H9 (cell line): ENCODE data around the gene XRCC3. TPM values are rescaled to one million over a fixed set of nuclear protein-coding genes. Genes with fewer than 3 reads are reported as not detected.

Source experiments
- DNase-seq: peaks from one replicate; pipeline ENCODE4 v3.0.0-alpha.2; 2017
- H2AFZ ChIP-seq: one replicate; pipeline ENCODE4 v1.6.1; 2013; ENCODE audit warnings: mild to moderate bottlenecking, low read length, control low read depth, moderate library complexity
- H2AK5ac ChIP-seq: 2 replicates; pipeline ENCODE4 v1.6.1; 2013; ENCODE audit warnings: low read length, control low read depth, mixed read lengths; ENCODE audit not compliant: insufficient read length
- H2BK120ac ChIP-seq: one replicate; pipeline ENCODE4 v1.6.1; 2013; ENCODE audit warnings: low read depth, mild to moderate bottlenecking, low read length, control low read depth, inconsistent platforms; ENCODE audit not compliant: poor library complexity, severe bottlenecking
- H2BK12ac ChIP-seq: 2 replicates; pipeline ENCODE4 v1.6.1; 2013; ENCODE audit warnings: low read length, control low read depth, mixed read lengths, low read depth; ENCODE audit not compliant: insufficient read length
- H2BK15ac ChIP-seq: 2 replicates; pipeline ENCODE4 v1.6.1; 2013; ENCODE audit warnings: low read depth, low read length, control low read depth
- H2BK20ac ChIP-seq: one replicate; pipeline ENCODE4 v1.6.1; 2013; ENCODE audit warnings: low read depth, mild to moderate bottlenecking, low read length, control low read depth, inconsistent platforms; ENCODE audit not compliant: poor library complexity, severe bottlenecking
- H2BK5ac ChIP-seq: 2 replicates; pipeline ENCODE4 v1.6.1; 2013; ENCODE audit warnings: low read length, control low read depth, mixed read lengths; ENCODE audit not compliant: insufficient read length
- H3K14ac ChIP-seq: 2 replicates; pipeline ENCODE4 v1.6.1; 2013; ENCODE audit warnings: low read length, control low read depth; ENCODE audit not compliant: insufficient read depth
- H3K18ac ChIP-seq: 2 replicates; pipeline ENCODE4 v1.6.1; 2013; ENCODE audit warnings: low read depth, mild to moderate bottlenecking, mixed read lengths, low read length, control low read depth; ENCODE audit not compliant: insufficient read length
- H3K23ac ChIP-seq: 2 replicates; pipeline ENCODE4 v1.6.1; 2013; ENCODE audit warnings: low read length, control low read depth, mixed read lengths, low read depth; ENCODE audit not compliant: insufficient read length
- H3K23me2 ChIP-seq: 2 replicates; pipeline ENCODE4 v1.6.1; 2013; ENCODE audit warnings: low read depth, mild to moderate bottlenecking, mixed read lengths, low read length, control low read depth; ENCODE audit not compliant: insufficient read length, poor library complexity, severe bottlenecking
- H3K27ac ChIP-seq: 2 replicates; pipeline ENCODE4 v1.5.1; 2013; ENCODE audit warnings: low read length, control low read depth, mixed read lengths, low read depth; ENCODE audit not compliant: insufficient read length
- H3K27me3 ChIP-seq: 2 replicates; pipeline ENCODE4 v1.6.1; 2013; ENCODE audit warnings: low read length, control low read depth, inconsistent platforms; ENCODE audit not compliant: insufficient read depth
- H3K4ac ChIP-seq: 2 replicates; pipeline ENCODE4 v1.6.1; 2013; ENCODE audit warnings: low read depth, mild to moderate bottlenecking, control low read depth, inconsistent platforms, low read length, moderate library complexity
- H3K4me1 ChIP-seq: 2 replicates; pipeline ENCODE4 v1.6.1; 2013; ENCODE audit warnings: low read length, control low read depth, inconsistent platforms; ENCODE audit not compliant: insufficient read depth
- H3K4me2 ChIP-seq: 2 replicates; pipeline ENCODE4 v1.6.1; 2013; ENCODE audit warnings: low read length, control low read depth, mixed read lengths; ENCODE audit not compliant: insufficient read length, insufficient read depth
- H3K56ac ChIP-seq: 2 replicates; pipeline ENCODE4 v1.6.1; 2013; ENCODE audit warnings: low read depth, mild to moderate bottlenecking, mixed read lengths, low read length, control low read depth; ENCODE audit not compliant: insufficient read length
- H3K79me1 ChIP-seq: 2 replicates; pipeline ENCODE4 v1.6.1; 2013; ENCODE audit warnings: low read depth, mild to moderate bottlenecking, moderate library complexity, low read length, control low read depth, inconsistent platforms; ENCODE audit not compliant: insufficient read depth, poor library complexity, severe bottlenecking
- H3K79me2 ChIP-seq: 2 replicates; pipeline ENCODE4 v1.6.1; 2013; ENCODE audit warnings: low read length, control low read depth, inconsistent platforms; ENCODE audit not compliant: insufficient read depth
- H3K9ac ChIP-seq: 2 replicates; pipeline ENCODE4 v1.6.1; 2013; ENCODE audit warnings: low read length, control low read depth, mixed read lengths; ENCODE audit not compliant: insufficient read length; ENCODE audit errors: extremely low read depth
- H3K9me3 ChIP-seq: one replicate; pipeline ENCODE4 v1.6.1; 2013; ENCODE audit warnings: low read depth, low read length, inconsistent platforms; ENCODE audit not compliant: control insufficient read depth
- H3T11ph ChIP-seq: one replicate; pipeline ENCODE4 v1.6.1; 2013; ENCODE audit warnings: mild to moderate bottlenecking, low read length, control low read depth, inconsistent platforms
- H4K20me1 ChIP-seq: one replicate; pipeline ENCODE4 v1.6.1; 2013; ENCODE audit not compliant: control insufficient read depth, insufficient read length, insufficient read depth
- H4K5ac ChIP-seq: 2 replicates; pipeline ENCODE4 v1.6.1; 2013; ENCODE audit warnings: low read depth, mild to moderate bottlenecking, mixed read lengths, low read length, control low read depth; ENCODE audit not compliant: insufficient read length
- H4K8ac ChIP-seq: replicated peaks from 2 replicates; pipeline ENCODE4 v1.6.1; 2013; ENCODE audit warnings: low read length, control low read depth, mixed read lengths, low read depth; ENCODE audit not compliant: insufficient read length
- H4K91ac ChIP-seq: 2 replicates; pipeline ENCODE4 v1.6.1; 2013; ENCODE audit warnings: low read depth, mild to moderate bottlenecking, moderate library complexity, mixed read lengths, low read length, control low read depth; ENCODE audit not compliant: insufficient read length
- H3K27ac Mint-ChIP-seq, 3 experiments: 2 replicates in 2 of 3; 3 replicates in 1 of 3; pipeline ENCODE4 v1.8.0; 2020 to 2021; ENCODE audit warnings: mixed read lengths in 3 of 3, mild to moderate bottlenecking in 1 of 3, moderate library complexity in 1 of 3
- H3K27me3 Mint-ChIP-seq: 2 replicates; pipeline ENCODE4 v1.8.0; 2021; ENCODE audit warnings: low read depth, mild to moderate bottlenecking, moderate library complexity, mixed read lengths
- H3K36me3 Mint-ChIP-seq, 3 experiments: 2 replicates in 2 of 3; 3 replicates in 1 of 3; pipeline ENCODE4 v1.8.0; 2020 to 2021; ENCODE audit warnings: low read depth in 3 of 3, mixed read lengths in 3 of 3; ENCODE audit not compliant: insufficient read depth in 1 of 3
- H3K4me1 Mint-ChIP-seq, 2 experiments: 2 replicates each; pipeline ENCODE4 v1.8.0; 2020; ENCODE audit warnings: mixed read lengths in 2 of 2
- H3K4me3 Mint-ChIP-seq, 2 experiments: 2 replicates in 1 of 2; 3 replicates in 1 of 2; pipeline ENCODE4 v1.8.0; 2020 to 2021; ENCODE audit warnings: mild to moderate bottlenecking in 2 of 2, mixed read lengths in 2 of 2, moderate library complexity in 1 of 2
- H3K9me3 Mint-ChIP-seq, 2 experiments: 2 replicates in 1 of 2; 3 replicates in 1 of 2; pipeline ENCODE4 v1.8.0; 2020; ENCODE audit warnings: mild to moderate bottlenecking in 2 of 2, mixed read lengths in 2 of 2, moderate library complexity in 1 of 2
- CTCF ChIP-seq: fragments of 200-600 bp; sonication (generic); conservative IDR thresholded peaks from 3 replicates; pipeline ENCODE4 v1.8.0; 2021; ENCODE audit warnings: antibody characterized with exemption, mild to moderate bottlenecking
- WGBS: extraction: QIAGEN DNeasy Blood & Tissue Kit; methylation state at CpG from one replicate; pipeline ENCODE4 v1.1.7; 2013; ENCODE audit warnings: missing lambda C conversion rate, low lambda C conversion rate, mixed read lengths; ENCODE audit not compliant: insufficient read length; ENCODE audit errors: extremely low coverage; 5-methylcytosine and 5-hydroxymethylcytosine counted together
- total RNA-seq: library from RNA; stranded (reverse); gene quantifications from 2 replicates; pipeline ENCODE4 v1.2.1, GENCODE V29; 2021

The XRCC3 gene
- total RNA-seq, 1 experiment from 2014 or later = 45.3 TPM

DNA sequence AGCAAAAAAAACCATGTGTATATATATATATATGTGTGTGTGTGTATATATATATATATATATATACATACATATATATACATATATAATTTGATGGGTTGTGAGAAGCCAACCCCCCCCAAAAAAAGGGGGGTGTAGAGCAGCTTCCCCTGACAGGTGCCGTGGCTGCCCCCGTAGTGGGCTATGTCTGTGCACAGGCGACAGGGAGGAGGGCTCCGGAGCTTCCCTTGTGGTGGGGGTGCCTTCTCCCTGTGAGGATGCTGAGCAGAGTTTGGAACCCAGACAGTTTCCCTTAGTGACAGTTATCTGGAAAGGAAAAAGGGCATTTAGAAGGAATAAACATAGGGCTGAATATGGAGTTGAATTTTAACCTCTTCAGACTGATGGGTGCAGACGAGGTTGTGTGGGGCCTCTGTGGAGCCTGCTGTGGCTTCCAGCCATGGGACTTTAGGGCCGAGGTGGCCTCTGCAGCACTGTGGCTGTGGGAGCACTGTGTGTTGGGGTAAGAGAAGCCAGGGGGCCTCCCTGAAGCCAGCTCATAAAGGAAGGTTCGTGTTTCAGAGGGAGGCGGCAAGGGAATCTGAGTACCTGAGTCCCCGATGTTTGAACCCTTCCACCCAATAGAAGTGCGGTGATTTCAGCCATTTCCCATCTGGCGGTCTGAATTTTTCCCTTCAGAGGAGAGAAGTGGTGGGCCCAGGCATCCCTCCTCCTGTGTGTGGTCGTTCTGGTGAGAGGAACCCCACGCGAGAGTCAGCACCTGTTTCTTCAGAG, 19.8 kb downstream of the XRCC3 start:
- Histone ChIP-seq H3K4me2 (no peak overlapping the region), H2AK5ac (no peak overlapping the region), H3K14ac (no peak overlapping the region), H2BK120ac (no peak overlapping the region), H3K27me3 (no peaks in the 10 kb centered on the region), H3K23me2 (no peaks in the 10 kb centered on the region), H2BK20ac (no peak overlapping the region), H2BK12ac (no peak overlapping the region), H3K4me1 (no peaks in the 10 kb centered on the region), H3K56ac (no peak overlapping the region), H4K91ac (no peak overlapping the region), H3K79me1 (no peaks in the 10 kb centered on the region), H2BK15ac (no peak overlapping the region), H2AFZ (no peak overlapping the region), H3K79me2 (no peaks in the 10 kb centered on the region), H4K20me1 (peaks cover 3% of the 10 kb centered on the region), H3K4ac (no peak overlapping the region), H4K8ac (no peak overlapping the region), H3K27ac (no peak overlapping the region), H4K5ac (no peak overlapping the region), H2BK5ac (no peak overlapping the region), H3K18ac (no peak overlapping the region), H3T11ph (no peak overlapping the region), H3K9ac (no peak overlapping the region), H3K23ac (no peak overlapping the region), H3K9me3 (no peaks in the 10 kb centered on the region)
- H3K9me3 Mint-ChIP-seq = no peaks in the 10 kb centered on the region
- peaks cover 10 to 13% of the 10 kb centered on the region in 2 experiments; a peak in 3 of 4 replicates for H3K4me1 Mint-ChIP-seq
- H3K27ac Mint-ChIP-seq = peak overlapping the region in 1 of 3 experiments; percentile 60; a peak in 3 of 7 replicates
- WGBS = no CpG with 5 or more reads among the region's 14 CpGs
- H3K27me3 Mint-ChIP-seq = peaks cover 1% of the 10 kb centered on the region; the same call in 1 of the 2 replicates
- H3K36me3 Mint-ChIP-seq = peaks cover 2 to 38% (median 24%) of the 10 kb centered on the region in 3 experiments; a peak in 6 of 7 replicates
- no peak for DNase-seq
- H3K4me3 Mint-ChIP-seq = no peak overlapping the region
- no peak for TF ChIP-seq CTCF
